HG03135 (cell line): Measurements from ENCODE around the gene ZNF469.

Source experiments
- ATAC-seq: cut with Tn5 transposase; IDR thresholded peaks from one replicate; pipeline ENCODE4 v1.9.1; 2021; ENCODE audit warnings: mild to moderate bottlenecking, moderate library complexity; ENCODE audit not compliant: unreplicated experiment

Gene ZNF469

GRCh38 chr16:88424587-88425235, 42.0 kb downstream of the ZNF469 start:
- no peak for ATAC-seq

GRCh38 chr16:88426018-88426417, 43.3 kb downstream of the ZNF469 start:
- no peak for ATAC-seq

GRCh38 chr16:88427376-88427775, 44.6 kb downstream of the ZNF469 start:
- ATAC-seq = no peak

GRCh38 chr16:88428156-88428555, 45.4 kb downstream of the ZNF469 start:
- no peak for ATAC-seq

GRCh38 chr16:88428616-88429386, 46.0 kb downstream of the ZNF469 start:
- no peak for ATAC-seq

- no peak for ATAC-seq
These were observed 46.8 kb downstream of the ZNF469 start for GRCh38 chr16:88429387-88430184.

GRCh38 chr16:88430185-88430523, 47.4 kb downstream of the ZNF469 start:
- ATAC-seq = no peak

- ATAC-seq = no peak
These were observed 48.0 kb downstream of the ZNF469 start for GRCh38 chr16:88430524-88431446.

GRCh38 chr16:88431651-88432050, 48.9 kb downstream of the ZNF469 start:
- ATAC-seq = no peak

GRCh38 chr16:88432174-88432573, 49.4 kb downstream of the ZNF469 start:
- no peak for ATAC-seq
